Neuronal stem cell (in vitro differentiated cells): Measurements from ENCODE around the gene TMEM145.
A peak's percentile ranks its signal among the peaks of the same experiment; 100 is the strongest.

Source experiments
- DNase-seq: peaks from one replicate; pipeline ENCODE4 v3.0.0-alpha.2; 2013; ENCODE audit warnings: low spot score
- H2AFZ ChIP-seq: one replicate; pipeline ENCODE4 v1.6.1; 2013; ENCODE audit warnings: mild to moderate bottlenecking, low read length, inconsistent platforms
- H2AK5ac ChIP-seq: 2 replicates; pipeline ENCODE4 v1.6.1; 2013; ENCODE audit warnings: low read depth, mild to moderate bottlenecking, inconsistent platforms, low read length, moderate library complexity, mixed read lengths
- H2BK120ac ChIP-seq: 2 replicates; pipeline ENCODE4 v1.6.1; 2013; ENCODE audit warnings: low read depth, mild to moderate bottlenecking, inconsistent platforms, low read length, moderate library complexity, mixed read lengths
- H2BK12ac ChIP-seq: one replicate; pipeline ENCODE4 v1.6.1; 2013; ENCODE audit warnings: low read length, inconsistent platforms
- H2BK15ac ChIP-seq: 2 replicates; pipeline ENCODE4 v1.6.1; 2013; ENCODE audit warnings: mild to moderate bottlenecking, low read length, inconsistent platforms, mixed read lengths
- H2BK5ac ChIP-seq: one replicate; pipeline ENCODE4 v1.6.1; 2013; ENCODE audit warnings: inconsistent platforms, mild to moderate bottlenecking, low read length, moderate library complexity
- H3K14ac ChIP-seq: one replicate; pipeline ENCODE4 v1.6.1; 2013; ENCODE audit warnings: low read length, inconsistent platforms
- H3K18ac ChIP-seq: 2 replicates; pipeline ENCODE4 v1.6.1; 2013; ENCODE audit warnings: low read length, inconsistent platforms
- H3K23ac ChIP-seq: 2 replicates; pipeline ENCODE4 v1.6.1; 2013; ENCODE audit warnings: low read depth, mild to moderate bottlenecking, mixed read lengths, low read length, inconsistent platforms; ENCODE audit not compliant: poor library complexity
- H3K27ac ChIP-seq: replicated peaks from 3 replicates; pipeline ENCODE4 v1.5.1; 2013; ENCODE audit warnings: low read length, inconsistent platforms
- H3K27me3 ChIP-seq, 3 experiments: 2 replicates each; pipeline ENCODE4 v1.6.1; 2013; ENCODE audit warnings: low read length in 3 of 3, mild to moderate bottlenecking in 2 of 3, inconsistent platforms in 1 of 3, low read depth in 1 of 3, mixed read lengths in 1 of 3, moderate library complexity in 1 of 3; ENCODE audit not compliant: control insufficient read depth in 3 of 3, insufficient read depth in 3 of 3
- H3K36me3 ChIP-seq, 2 donors: replicated peaks in 1 of 2; 2 replicates each; pipeline ENCODE4 v1.6.1; 2013; ENCODE audit warnings: low read length in 2 of 2; ENCODE audit not compliant: control insufficient read depth in 2 of 2, insufficient read depth in 2 of 2
- H3K4ac ChIP-seq: 2 replicates; pipeline ENCODE4 v1.6.1; 2013; ENCODE audit warnings: inconsistent platforms, mild to moderate bottlenecking, low read length, moderate library complexity
- H3K4me1 ChIP-seq, 2 donors: 1 replicate in 1 of 2; 2 replicates in 1 of 2; pipeline ENCODE4 v1.6.1; 2013; ENCODE audit warnings: low read length in 2 of 2, low read depth in 1 of 2; ENCODE audit not compliant: control insufficient read depth in 2 of 2, insufficient read depth in 1 of 2
- H3K4me2 ChIP-seq: one replicate; pipeline ENCODE4 v1.6.1; 2013; ENCODE audit warnings: mild to moderate bottlenecking, low read length, inconsistent platforms; ENCODE audit not compliant: insufficient read depth, poor library complexity, severe bottlenecking
- H3K4me3 ChIP-seq, 2 donors: 2 replicates each; pipeline ENCODE4 v1.5.1; 2013; ENCODE audit warnings: low read length in 2 of 2, mild to moderate bottlenecking in 2 of 2, inconsistent platforms in 1 of 2, moderate library complexity in 1 of 2
- H3K79me1 ChIP-seq: one replicate; pipeline ENCODE4 v1.6.1; 2013; ENCODE audit warnings: low read depth, mild to moderate bottlenecking, inconsistent platforms, low read length, moderate library complexity
- H3K9ac ChIP-seq: one replicate; pipeline ENCODE4 v1.6.1; 2013; ENCODE audit warnings: mild to moderate bottlenecking, low read depth, low read length, inconsistent platforms; ENCODE audit not compliant: poor library complexity
- H3K9me3 ChIP-seq, 2 donors: replicated peaks in 1 of 2; 2 replicates each; pipeline versions ENCODE3 to v1.6.1; 2013; ENCODE audit warnings: low read length in 2 of 2, mild to moderate bottlenecking in 2 of 2, inconsistent platforms in 1 of 2, low read depth in 1 of 2, mixed read lengths in 1 of 2, moderate library complexity in 1 of 2; ENCODE audit not compliant: control insufficient read depth in 2 of 2, insufficient read depth in 1 of 2
- H4K8ac ChIP-seq: one replicate; pipeline ENCODE4 v1.6.1; 2013; ENCODE audit warnings: low read depth, mild to moderate bottlenecking, inconsistent platforms, low read length, moderate library complexity
- H4K91ac ChIP-seq: one replicate; pipeline ENCODE4 v1.6.1; 2013; ENCODE audit warnings: low read length, low read depth, mild to moderate bottlenecking, inconsistent platforms; ENCODE audit not compliant: poor library complexity
- WGBS, 2 donors: extraction: QIAGEN DNeasy Blood & Tissue Kit; methylation state at CpG; one replicate each; pipeline ENCODE4 v1.1.7; 2013; ENCODE audit warnings: missing lambda C conversion rate in 2 of 2, mixed read lengths in 1 of 2; ENCODE audit not compliant: insufficient read length in 2 of 2, insufficient replicate concordance in 1 of 2; ENCODE audit errors: extremely low coverage in 2 of 2; 5-methylcytosine and 5-hydroxymethylcytosine counted together

TMEM145 gene

DNA sequence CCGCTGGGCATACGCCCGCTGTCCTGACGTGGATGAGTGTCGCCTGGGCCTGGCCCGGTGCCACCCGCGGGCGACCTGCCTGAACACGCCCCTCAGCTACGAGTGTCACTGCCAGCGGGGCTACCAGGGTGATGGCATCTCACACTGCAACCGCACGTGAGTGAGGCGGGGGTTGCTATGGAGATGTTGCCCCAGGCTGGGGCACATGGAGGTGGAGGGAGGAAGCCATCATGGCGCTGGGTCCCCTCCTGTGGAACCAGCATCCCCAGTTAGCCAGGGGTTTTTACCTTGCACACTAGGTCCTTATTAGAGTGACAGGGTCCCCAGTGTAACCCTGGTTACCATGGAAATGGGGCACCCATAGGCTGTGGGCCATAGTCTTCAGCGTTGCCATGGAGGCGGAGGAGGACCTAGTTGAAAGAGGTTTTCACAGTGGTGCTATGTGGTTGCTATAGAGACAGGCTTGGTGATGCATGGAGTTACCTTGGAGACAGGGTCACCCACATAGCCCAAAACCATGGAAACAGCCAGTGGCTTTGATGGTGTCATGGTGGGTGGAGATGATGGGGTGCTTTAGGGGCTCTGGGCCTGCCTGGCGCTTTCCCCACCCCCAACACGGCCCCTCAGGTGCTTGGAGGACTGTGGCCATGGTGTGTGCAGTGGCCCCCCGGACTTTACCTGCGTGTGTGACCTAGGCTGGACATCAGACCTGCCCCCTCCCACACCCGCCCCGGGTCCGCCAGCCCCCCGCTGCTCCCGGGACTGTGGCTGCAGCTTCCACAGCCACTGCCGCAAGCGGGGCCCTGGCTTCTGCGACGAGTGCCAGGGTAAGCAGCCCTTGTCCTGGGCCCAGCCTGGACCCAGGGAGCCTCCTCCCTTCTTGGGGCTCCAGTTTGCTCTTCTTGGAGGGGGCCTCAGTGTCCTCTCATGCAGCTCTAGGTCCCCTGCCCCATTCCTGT is 39.5 kb downstream of the TMEM145 start:
- Histone ChIP-seq H2BK12ac (no peak overlapping the region), H2AFZ (no peak overlapping the region), H3K27ac (no peak overlapping the region), H3K4me1 (peaks cover 6 to 22% of the 10 kb centered on the region in 2 donors), H2BK15ac (no peak overlapping the region), H3K27me3 (no peaks in the 10 kb centered on the region), H3K79me1 (peaks cover 1% of the 10 kb centered on the region), H3K9ac (no peak overlapping the region), H3K4ac (no peak overlapping the region), H4K91ac (no peak overlapping the region), H3K18ac (no peak overlapping the region), H3K4me2 (no peak overlapping the region), H4K8ac (no peak overlapping the region), H3K4me3 (peak overlapping the region in 1 of 2 donors; percentile 13), H3K14ac (no peak overlapping the region), H2BK5ac (no peak overlapping the region), H3K36me3 (peaks cover 23 to 65% of the 10 kb centered on the region in 2 donors), H3K9me3 (no peaks in the 10 kb centered on the region), H3K23ac (no peak overlapping the region), H2BK120ac (no peak overlapping the region), H2AK5ac (no peak overlapping the region)
- WGBS, 2 donors, result no CpG with 5 or more reads among the region's 31 CpGs
- peak; percentile 20 for DNase-seq

GRCh38 chr19:42353341-42354015 is 40.4 kb downstream of the TMEM145 start:
- WGBS, 2 donors, result no CpG with 5 or more reads among the region's 29 CpGs
- DNase-seq, result no peak
- Histone ChIP-seq H2BK12ac (no peak overlapping the region), H2AFZ (no peak overlapping the region), H3K27me3 (no peaks in the 10 kb centered on the region), H2BK15ac (no peak overlapping the region), H3K9me3 (no peaks in the 10 kb centered on the region), H4K91ac (no peak overlapping the region), H2BK120ac (no peak overlapping the region), H2AK5ac (no peak overlapping the region), H3K36me3 (peaks cover 22 to 64% of the 10 kb centered on the region in 2 donors), H2BK5ac (no peak overlapping the region), H4K8ac (no peak overlapping the region), H3K4me3 (no peak overlapping the region), H3K9ac (no peak overlapping the region), H3K79me1 (peaks cover 1% of the 10 kb centered on the region), H3K18ac (no peak overlapping the region), H3K4ac (no peak overlapping the region), H3K27ac (no peak overlapping the region), H3K14ac (no peak overlapping the region), H3K4me1 (peaks cover 8 to 23% of the 10 kb centered on the region in 2 donors), H3K4me2 (no peak overlapping the region), H3K23ac (peak overlapping the region; percentile 65)

DNA sequence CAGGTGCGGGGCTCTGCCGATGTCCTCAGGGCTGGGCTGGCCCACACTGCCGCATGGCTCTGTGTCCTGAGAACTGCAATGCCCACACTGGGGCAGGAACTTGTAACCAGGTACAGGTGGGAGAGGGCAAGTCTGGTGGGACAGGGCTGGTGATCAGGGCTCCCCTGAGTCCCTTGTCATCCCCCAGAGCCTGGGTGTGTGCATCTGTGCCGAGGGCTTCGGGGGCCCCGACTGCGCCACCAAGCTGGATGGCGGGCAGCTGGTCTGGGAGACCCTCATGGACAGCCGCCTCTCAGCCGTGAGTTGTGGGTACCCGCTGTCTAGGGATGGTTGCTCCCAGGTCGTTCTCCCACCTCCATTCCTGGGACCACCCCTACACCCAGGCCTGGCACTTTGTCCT is 42.8 kb downstream of the TMEM145 start:
- Histone ChIP-seq H2AFZ (no peak overlapping the region), H3K18ac (no peak overlapping the region), H3K4me3 (peak overlapping the region in 1 of 2 donors; percentile 34), H3K9me3 (no peaks in the 10 kb centered on the region), H3K79me1 (no peaks in the 10 kb centered on the region), H3K36me3 (peaks cover 20 to 74% of the 10 kb centered on the region in 2 donors), H3K9ac (peak overlapping the region; percentile 70), H4K8ac (no peak overlapping the region), H3K4me2 (no peak overlapping the region), H3K14ac (no peak overlapping the region), H2BK5ac (no peak overlapping the region), H2BK120ac (no peak overlapping the region), H3K23ac (peak overlapping the region; percentile 55), H3K27ac (no peak overlapping the region), H2AK5ac (no peak overlapping the region), H3K4ac (no peak overlapping the region), H2BK12ac (no peak overlapping the region), H4K91ac (no peak overlapping the region), H2BK15ac (no peak overlapping the region), H3K4me1 (peaks cover 8 to 23% of the 10 kb centered on the region in 2 donors), H3K27me3 (no peaks in the 10 kb centered on the region)
- no peak for DNase-seq
- no CpG with 5 or more reads among the region's 12 CpGs for WGBS, 2 donors

GRCh38 chr19:42356686-42357085 is 43.6 kb downstream of the TMEM145 start:
- no peak overlapping the region for H3K14ac ChIP-seq
- H2BK5ac ChIP-seq, result no peak overlapping the region
- H3K27ac ChIP-seq, result no peak overlapping the region
- H3K27me3 ChIP-seq, result no peaks in the 10 kb centered on the region
- H3K4me2 ChIP-seq, result no peak overlapping the region
- H2AK5ac ChIP-seq, result no peak overlapping the region
- no peak overlapping the region for H3K9ac ChIP-seq
- no peak overlapping the region for H2AFZ ChIP-seq
- no peak overlapping the region for H2BK15ac ChIP-seq
- H3K18ac ChIP-seq, result no peak overlapping the region
- DNase-seq, result no peak
- no peak overlapping the region for H2BK120ac ChIP-seq
- H3K79me1 ChIP-seq, result no peaks in the 10 kb centered on the region
- H2BK12ac ChIP-seq, result no peak overlapping the region
- no peaks in the 10 kb centered on the region for H3K9me3 ChIP-seq
- peaks cover 22 to 77% of the 10 kb centered on the region in 2 donors for H3K36me3 ChIP-seq
- no peak overlapping the region for H4K8ac ChIP-seq
- no peak overlapping the region for H3K23ac ChIP-seq
- no CpG with 5 or more reads among the region's 15 CpGs for WGBS, 2 donors
- H3K4me1 ChIP-seq, result peaks cover 8 to 19% of the 10 kb centered on the region in 2 donors
- H3K4ac ChIP-seq, result no peak overlapping the region
- H3K4me3 ChIP-seq, result no peak overlapping the region
- no peak overlapping the region for H4K91ac ChIP-seq
